Mammary epithelial cell (primary cell): Measurements from ENCODE around the gene ADCY9.

Experiments
- EZH2 ChIP-seq: IDR thresholded peaks from 2 replicates; pipeline ENCODE4 v1.6.1; 2012; ENCODE audit warnings: low read length, inconsistent platforms, borderline replicate concordance
- TF ChIP-seq, protein P1 (sequence below), 2 donors: IDR thresholded peaks in 1 of 2; conservative IDR thresholded peaks in 1 of 2; 2 replicates each; pipeline ENCODE4 v1.5.1; 2011 to 2012; ENCODE audit warnings: inconsistent platforms in 2 of 2, low read length in 2 of 2, mild to moderate bottlenecking in 2 of 2, control low read depth in 1 of 2, low read depth in 1 of 2; ENCODE audit not compliant: insufficient read depth in 1 of 2; ENCODE audit errors: extremely low read depth in 1 of 2

DNA sequence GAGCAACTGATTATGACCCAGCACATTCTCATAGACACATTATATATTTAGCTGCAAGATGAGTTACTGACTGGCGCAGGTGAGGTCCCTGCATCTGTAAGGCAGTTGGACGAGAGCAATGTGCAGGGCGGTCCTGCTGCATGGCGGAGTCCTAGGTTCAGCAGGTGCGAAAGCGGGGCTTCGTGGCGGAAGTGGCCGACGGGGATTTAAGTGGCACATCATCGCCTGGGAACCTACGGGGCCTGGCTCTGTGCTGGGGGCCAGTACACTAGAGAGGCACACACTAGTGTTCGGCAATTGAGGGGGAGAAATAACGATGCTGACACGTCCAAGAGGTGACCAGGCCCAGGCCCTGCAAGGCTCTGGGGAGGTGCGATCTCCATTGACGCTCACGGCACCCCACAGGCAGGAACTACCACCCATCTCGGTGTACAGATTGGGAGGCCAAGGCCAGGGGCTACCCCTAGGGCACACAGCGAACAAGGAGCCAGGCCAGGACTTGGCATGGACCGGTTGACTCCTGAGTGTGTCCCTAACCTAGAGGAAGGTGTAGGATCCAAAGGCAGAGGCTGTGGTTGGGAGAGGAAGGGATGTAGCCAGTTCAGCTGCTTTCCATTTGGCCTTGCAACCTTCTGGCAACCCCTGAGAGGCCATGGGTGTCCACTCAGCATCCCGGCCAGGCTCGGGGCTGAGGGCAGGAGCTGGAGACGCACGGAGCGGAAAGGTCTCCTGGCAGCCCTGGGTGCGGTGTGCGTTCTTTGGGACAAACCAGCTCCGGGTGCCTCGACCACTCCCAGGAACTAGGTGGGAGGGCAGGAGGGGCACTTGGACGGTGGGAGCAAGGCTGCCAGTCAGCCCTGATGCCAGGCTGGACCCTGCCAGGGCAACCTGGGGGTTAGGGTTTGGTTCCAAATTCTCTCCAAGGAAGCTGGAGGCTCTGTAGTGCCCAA, 131.9 kb downstream of the ADCY9 start:
- TF ChIP-seq, protein P1, sequence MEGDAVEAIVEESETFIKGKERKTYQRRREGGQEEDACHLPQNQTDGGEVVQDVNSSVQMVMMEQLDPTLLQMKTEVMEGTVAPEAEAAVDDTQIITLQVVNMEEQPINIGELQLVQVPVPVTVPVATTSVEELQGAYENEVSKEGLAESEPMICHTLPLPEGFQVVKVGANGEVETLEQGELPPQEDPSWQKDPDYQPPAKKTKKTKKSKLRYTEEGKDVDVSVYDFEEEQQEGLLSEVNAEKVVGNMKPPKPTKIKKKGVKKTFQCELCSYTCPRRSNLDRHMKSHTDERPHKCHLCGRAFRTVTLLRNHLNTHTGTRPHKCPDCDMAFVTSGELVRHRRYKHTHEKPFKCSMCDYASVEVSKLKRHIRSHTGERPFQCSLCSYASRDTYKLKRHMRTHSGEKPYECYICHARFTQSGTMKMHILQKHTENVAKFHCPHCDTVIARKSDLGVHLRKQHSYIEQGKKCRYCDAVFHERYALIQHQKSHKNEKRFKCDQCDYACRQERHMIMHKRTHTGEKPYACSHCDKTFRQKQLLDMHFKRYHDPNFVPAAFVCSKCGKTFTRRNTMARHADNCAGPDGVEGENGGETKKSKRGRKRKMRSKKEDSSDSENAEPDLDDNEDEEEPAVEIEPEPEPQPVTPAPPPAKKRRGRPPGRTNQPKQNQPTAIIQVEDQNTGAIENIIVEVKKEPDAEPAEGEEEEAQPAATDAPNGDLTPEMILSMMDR (conservative IDR thresholded peaks at IDR 0.05 in 1 of 2, IDR thresholded peaks at IDR 0.05 in 1 of 2; ENCODE audit: extremely low read depth in 1 of 2, insufficient read depth in 1 of 2, low read depth in 1 of 2, low read length in 2 of 2), result no peak
- TF ChIP-seq EZH2, result no peak
